ENCODE measurements around the gene UBE2J2.
"Not testable (repeated sequence)": the region's sequence is repeated elsewhere in the genome, so short reads cannot be mapped to it uniquely, and the experiment has no call there.

UBE2J2 gene

GRCh38 chr1:1273512-1274298, at the start of gene UBE2J2:
TSS of gene UBE2J2 (minus strand) at chr1:1273854. CDS start at chr1:1267992, 5,862 bp downstream.
- DNase-seq (ENCODE audit: low read depth in 2 of 2) = peak; percentile 92

- DNase-seq (ENCODE audit: low read depth in 2 of 2) = no peak
These were observed 49.3 kb upstream of the UBE2J2 start for GRCh38 chr1:1322952-1323351.

- DNase-seq (ENCODE audit: low read depth in 2 of 2) = no peak
These were observed 48.8 kb upstream of the UBE2J2 start for GRCh38 chr1:1322418-1322817.

- no peak for DNase-seq (ENCODE audit: low read depth in 2 of 2)
These were observed 47.8 kb upstream of the UBE2J2 start for GRCh38 chr1:1321477-1321876.

- no peak for DNase-seq (ENCODE audit: low read depth in 2 of 2)
These were observed 47.2 kb upstream of the UBE2J2 start for GRCh38 chr1:1320666-1321448.

- no peak for DNase-seq (ENCODE audit: low read depth in 2 of 2)
These were observed 45.9 kb upstream of the UBE2J2 start for GRCh38 chr1:1319646-1319941.

GRCh38 chr1:1318777-1319645, 45.4 kb upstream of the UBE2J2 start:
- DNase-seq (ENCODE audit: low read depth in 2 of 2) = no peak

- DNase-seq (ENCODE audit: low read depth in 2 of 2) = no peak
These were observed 44.5 kb upstream of the UBE2J2 start for GRCh38 chr1:1318131-1318652.

GRCh38 chr1:1317420-1317819, 43.8 kb upstream of the UBE2J2 start:
- DNase-seq (ENCODE audit: low read depth in 2 of 2) = no peak

GRCh38 chr1:1316199-1316598, 42.5 kb upstream of the UBE2J2 start:
- not testable (repeated sequence) for DNase-seq (ENCODE audit: low read depth in 2 of 2)

- DNase-seq (ENCODE audit: low read depth in 2 of 2) = no peak
These were observed 41.8 kb upstream of the UBE2J2 start for GRCh38 chr1:1315435-1315954.

GRCh38 chr1:1314678-1315335, 41.2 kb upstream of the UBE2J2 start:
- no peak for DNase-seq (ENCODE audit: low read depth in 2 of 2)

GRCh38 chr1:1314237-1314586, 40.6 kb upstream of the UBE2J2 start:
- no peak for DNase-seq (ENCODE audit: low read depth in 2 of 2)

- DNase-seq (ENCODE audit: low read depth in 2 of 2) = no peak
These were observed 40.0 kb upstream of the UBE2J2 start for GRCh38 chr1:1313500-1314236.

GRCh38 chr1:1312450-1313314, 39.0 kb upstream of the UBE2J2 start:
- DNase-seq (ENCODE audit: low read depth in 2 of 2) = no peak

- no peak for DNase-seq (ENCODE audit: low read depth in 2 of 2)
These were observed 37.8 kb upstream of the UBE2J2 start for GRCh38 chr1:1311107-1312104.

- no peak for DNase-seq (ENCODE audit: low read depth in 2 of 2)
These were observed 36.9 kb upstream of the UBE2J2 start for GRCh38 chr1:1310476-1311053.

GRCh38 chr1:1310109-1310385, 36.4 kb upstream of the UBE2J2 start:
- no peak for DNase-seq (ENCODE audit: low read depth in 2 of 2)

Measured in stimulated activated CD4-positive, alpha-beta T cell treated with anti-CD3 and anti-CD28 coated beads, Interleukin-4, amount 100 ng/mL, for 48 hours (primary cell).